MM.1S (cell line): ENCODE data around the gene SDE2.

ENCODE experiments used
- EZH2 ChIP-seq: fragments of 300-600 bp; sonication (generic); optimal IDR thresholded peaks from 2 replicates; pipeline ENCODE3; 2017; ENCODE audit warnings: low read depth, mild to moderate bottlenecking, antibody characterized with exemption, low read length, mixed read lengths
- EZH2phosphoT487 ChIP-seq: fragments of 300-600 bp; sonication (generic); IDR thresholded peaks from 2 replicates; pipeline ENCODE4 v1.6.1; 2018; ENCODE audit warnings: antibody characterized with exemption, low read length
- TF ChIP-seq, protein P1 (sequence below): fragments of 300-600 bp; sonication (generic); IDR thresholded peaks from 2 replicates; pipeline ENCODE4 v1.5.1; 2016; ENCODE audit warnings: antibody characterized with exemption, low read length, mixed read lengths

DNA sequence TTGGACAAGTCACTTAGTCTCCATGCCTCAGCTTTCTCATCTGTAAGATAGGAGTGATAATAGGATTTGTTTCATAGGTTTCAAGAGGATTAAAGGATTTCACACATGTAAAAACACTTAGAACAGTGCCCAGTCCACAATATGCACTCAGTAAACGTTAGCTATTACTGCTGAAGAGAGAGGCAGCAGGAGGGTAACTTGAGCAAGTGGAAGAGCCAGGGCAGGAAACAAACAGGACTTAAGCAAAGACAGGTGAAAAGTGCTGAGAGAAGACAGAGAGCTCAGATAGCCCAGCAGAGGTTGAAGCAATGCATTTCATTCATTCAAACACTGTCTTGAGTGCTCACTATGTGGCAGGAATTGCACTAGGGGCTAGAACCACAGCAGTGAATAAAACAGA lies 42.3 kb upstream of the SDE2 start:
- TF ChIP-seq, protein P1, sequence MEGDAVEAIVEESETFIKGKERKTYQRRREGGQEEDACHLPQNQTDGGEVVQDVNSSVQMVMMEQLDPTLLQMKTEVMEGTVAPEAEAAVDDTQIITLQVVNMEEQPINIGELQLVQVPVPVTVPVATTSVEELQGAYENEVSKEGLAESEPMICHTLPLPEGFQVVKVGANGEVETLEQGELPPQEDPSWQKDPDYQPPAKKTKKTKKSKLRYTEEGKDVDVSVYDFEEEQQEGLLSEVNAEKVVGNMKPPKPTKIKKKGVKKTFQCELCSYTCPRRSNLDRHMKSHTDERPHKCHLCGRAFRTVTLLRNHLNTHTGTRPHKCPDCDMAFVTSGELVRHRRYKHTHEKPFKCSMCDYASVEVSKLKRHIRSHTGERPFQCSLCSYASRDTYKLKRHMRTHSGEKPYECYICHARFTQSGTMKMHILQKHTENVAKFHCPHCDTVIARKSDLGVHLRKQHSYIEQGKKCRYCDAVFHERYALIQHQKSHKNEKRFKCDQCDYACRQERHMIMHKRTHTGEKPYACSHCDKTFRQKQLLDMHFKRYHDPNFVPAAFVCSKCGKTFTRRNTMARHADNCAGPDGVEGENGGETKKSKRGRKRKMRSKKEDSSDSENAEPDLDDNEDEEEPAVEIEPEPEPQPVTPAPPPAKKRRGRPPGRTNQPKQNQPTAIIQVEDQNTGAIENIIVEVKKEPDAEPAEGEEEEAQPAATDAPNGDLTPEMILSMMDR = no peak
- TF ChIP-seq EZH2 (no peak), EZH2phosphoT487 (no peak)
